ENCODE data around the gene HIVEP3.

The HIVEP3 gene

DNA sequence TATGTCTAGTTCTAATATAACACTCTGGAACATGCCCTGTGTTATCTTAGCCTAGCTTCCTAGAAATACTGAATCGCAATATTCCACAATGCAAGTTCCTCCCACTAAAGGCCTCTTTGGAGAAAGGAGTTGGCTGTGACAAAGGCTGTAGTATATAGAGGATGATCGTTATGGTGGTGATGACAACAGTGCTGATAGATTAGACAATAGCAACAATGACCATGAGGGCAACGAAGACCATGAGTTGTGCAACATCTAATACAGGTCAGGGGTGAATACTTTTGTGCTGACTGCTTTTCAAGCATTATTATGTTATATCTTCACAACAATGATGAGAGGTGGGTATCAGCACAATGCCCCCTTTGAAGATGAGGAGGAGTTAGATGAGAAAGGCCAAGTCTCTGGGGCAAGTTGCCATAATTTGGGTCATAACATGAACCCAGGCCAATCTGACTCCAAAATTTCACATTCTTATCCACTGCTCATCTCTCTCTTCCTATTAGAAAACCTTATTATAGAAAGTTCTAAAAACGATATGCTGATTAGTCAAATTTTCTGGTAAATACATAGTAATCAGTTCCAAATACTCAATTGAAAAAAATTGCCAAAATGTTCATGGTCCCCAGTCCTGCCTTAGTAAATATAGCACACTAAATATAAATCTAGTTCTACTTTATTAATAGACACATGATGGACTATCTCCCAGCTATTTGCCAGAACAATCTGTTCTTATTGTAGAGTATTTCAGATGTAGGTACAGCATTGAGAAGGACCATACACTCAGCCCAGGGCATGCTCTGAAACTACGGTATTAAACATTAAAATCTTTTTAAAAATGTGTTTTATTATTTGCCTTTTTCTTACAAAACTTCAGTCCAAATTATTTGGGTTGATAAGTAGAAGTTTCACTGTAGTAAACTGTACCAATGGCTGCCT lies 37.5 kb downstream of the HIVEP3 start:
- DNase-seq: no peak
- in situ Hi-C loops (cut with HindIII; ENCODE audit: low pct_ligation_motif_present, low pct_unique_long_range_greater_than_20kb, low sequenced_read_pairs): no loop called here

DNA sequence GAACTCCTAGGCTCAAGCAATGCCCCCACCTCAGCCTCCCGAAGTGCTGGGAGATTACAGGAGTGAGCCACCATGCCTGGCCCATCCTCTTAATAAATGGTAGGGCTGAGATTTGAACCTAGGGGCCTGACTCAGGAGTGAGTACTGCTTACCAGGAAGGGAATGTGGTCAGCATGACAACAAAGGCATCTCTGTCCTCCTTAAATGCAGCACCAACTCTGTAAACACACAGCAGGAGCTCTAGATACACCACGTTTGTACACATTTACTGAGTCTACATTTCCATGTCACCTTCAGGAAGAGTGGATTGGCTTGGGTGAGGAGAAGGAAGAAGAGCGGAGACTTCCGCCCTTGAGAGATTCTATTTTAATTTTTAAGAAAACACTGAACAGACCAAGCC lies 38.5 kb downstream of the HIVEP3 start:
- DNase-seq: no peak
- in situ Hi-C loops (cut with HindIII; ENCODE audit: low pct_ligation_motif_present, low pct_unique_long_range_greater_than_20kb, low sequenced_read_pairs): no loop called here

DNA sequence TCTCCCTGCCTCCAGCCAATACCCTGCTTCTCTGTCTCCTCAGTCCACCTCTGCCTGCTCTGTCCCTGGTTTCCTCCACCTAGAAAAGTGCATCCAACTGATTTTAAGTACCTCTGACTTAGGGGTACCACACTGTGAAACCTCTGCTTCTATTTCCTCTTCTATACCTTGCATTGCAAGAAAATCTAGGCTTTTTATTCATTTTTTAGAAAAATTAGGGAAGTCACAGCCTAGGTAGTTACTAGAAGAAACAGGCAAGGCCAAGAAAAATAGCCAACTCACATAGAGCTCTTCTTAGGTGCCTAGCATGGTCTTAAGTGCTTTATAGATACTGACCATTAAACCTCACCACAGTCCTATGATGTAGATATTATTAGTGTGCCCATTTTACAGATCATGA lies 39.1 kb downstream of the HIVEP3 start:
- in situ Hi-C loops (cut with HindIII; ENCODE audit: low pct_ligation_motif_present, low pct_unique_long_range_greater_than_20kb, low sequenced_read_pairs): no loop called here
- DNase-seq: no peak

DNA sequence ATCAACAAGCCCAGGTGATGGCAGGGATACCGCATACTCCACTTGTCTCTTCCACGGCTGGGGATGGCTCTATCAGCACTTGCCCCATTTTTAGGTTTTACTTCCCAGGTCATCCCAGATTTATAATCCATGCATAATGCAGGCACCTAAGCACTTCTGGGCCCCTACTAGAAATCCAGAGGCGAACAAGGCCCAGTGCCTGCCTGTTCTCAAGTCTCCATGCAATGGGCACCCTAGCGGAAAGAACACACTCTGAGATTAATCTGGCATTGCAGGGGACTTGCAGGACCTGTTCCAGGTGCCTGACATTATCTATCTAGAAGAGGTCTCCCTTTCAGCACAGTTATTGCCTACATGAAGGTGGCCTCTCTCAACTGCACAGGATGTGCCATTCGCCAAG lies 39.8 kb downstream of the HIVEP3 start:
- DNase-seq: no peak
- in situ Hi-C loops (cut with HindIII; ENCODE audit: low pct_ligation_motif_present, low pct_unique_long_range_greater_than_20kb, low sequenced_read_pairs): no loop called here

DNA sequence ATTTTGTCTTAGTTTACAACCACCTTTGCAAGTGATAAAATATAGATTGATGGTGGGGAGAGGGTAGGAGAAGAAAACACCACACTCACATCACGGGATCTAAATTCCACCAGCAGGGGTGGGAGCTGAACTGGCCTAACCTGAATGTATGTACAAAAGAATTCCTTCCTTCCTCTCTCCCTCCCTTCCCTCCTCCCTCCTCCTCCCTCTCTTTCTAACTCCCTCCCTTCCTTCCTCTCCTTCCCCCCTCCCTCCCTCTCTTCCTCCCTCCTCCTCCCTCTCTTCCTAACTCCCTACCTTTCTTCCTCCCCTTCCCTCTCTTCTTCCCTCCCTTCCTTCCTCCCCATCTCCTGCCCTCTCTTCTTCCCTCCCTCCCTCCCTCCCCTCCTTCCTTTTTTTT lies 40.2 kb downstream of the HIVEP3 start:
- in situ Hi-C loops (cut with HindIII; ENCODE audit: low pct_ligation_motif_present, low pct_unique_long_range_greater_than_20kb, low sequenced_read_pairs): no loop called here
- DNase-seq: no peak

DNA sequence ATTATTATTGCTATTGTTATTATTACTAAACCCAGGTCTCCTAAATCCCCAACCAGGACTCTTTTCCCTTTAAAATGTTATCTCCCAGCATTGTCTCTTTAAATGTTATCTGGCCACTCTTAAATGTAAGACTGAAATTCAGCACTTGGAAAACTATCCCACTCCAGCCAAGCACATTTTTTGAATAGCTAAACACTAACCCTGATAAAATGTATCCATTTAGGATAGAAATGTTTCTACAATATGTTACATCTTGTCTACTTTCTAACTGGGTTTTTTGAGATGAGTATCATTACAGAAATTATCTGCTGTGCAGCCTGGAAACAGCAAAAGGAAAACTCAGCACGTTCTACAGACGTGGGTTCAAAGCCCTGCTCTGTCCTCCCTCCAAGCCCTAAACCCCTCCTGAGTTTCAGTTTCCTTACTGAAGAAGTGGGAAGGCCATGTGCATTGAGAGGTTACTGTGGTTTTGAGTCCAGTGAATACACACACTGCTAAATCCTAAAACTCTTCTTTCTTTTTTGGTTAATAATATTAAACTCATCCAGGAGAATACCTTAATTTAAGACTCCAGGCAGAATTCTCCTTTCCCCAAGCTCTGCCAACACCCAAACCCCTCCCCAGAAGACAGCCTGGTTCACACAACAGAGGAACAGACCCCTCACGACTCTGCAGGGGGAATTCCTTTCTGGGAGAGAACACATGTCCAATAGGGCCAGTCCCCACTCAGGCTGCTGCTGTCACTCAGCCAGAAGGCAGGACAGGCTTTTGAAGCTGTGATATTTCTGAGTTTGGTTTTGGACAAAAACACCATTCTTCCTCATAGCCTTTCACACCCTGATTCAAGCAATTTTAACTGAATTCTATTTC lies 41.9 kb downstream of the HIVEP3 start:
- DNase-seq: no peak

DNA sequence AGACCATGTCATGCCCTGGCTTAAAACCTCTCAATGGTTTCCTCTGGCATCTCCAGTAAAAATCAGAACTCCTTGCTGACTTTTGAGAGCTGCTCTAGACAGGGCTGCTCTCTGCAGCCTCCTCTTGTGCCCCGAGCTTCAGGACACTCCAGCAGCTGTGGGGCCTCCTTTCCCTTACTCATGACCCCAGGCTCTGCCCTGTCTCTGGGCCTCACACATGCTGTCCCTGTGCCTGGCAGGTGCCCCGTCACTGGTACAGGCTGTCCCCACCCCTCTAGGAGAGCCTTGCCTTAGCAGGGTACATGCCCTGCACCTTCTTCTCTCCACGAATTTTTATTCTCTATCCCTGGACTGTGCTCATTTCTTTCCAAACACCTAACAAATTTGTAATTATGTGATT lies 43.2 kb downstream of the HIVEP3 start:
- no peak for DNase-seq
- in situ Hi-C loops (cut with HindIII; ENCODE audit: low pct_ligation_motif_present, low pct_unique_long_range_greater_than_20kb, low sequenced_read_pairs): no loop called here

More for the DNA sequence above, 41.9 kb downstream of the HIVEP3 start:
- in situ Hi-C loops (cut with HindIII; ENCODE audit: low pct_ligation_motif_present, low pct_unique_long_range_greater_than_20kb, low sequenced_read_pairs): no loop called here

DNA sequence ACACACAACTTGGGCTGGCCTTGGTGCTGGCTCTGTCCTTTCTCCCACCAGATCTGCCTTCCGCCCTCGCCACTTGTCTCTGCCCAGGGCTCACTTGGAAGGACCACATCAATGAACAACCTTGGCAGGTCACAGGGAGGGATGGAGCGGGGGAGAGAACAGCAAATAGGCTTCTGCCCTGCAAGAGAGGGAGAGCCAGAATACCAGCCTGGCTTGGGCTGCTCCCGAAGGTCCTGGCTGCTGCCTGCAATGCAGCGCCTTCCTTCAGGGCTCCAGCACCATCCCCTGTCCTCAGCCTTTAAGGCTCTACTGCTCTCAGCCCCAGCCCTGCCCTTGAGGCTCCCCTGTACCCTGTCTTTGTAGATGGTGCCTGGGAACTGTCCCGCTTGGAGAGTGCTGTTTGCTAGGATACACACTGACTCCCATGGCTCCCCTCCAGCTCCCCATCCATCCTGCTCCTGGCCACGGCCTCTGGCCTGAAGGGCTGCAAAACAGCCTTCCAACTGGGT lies 43.8 kb downstream of the HIVEP3 start:
- no peak for DNase-seq
- in situ Hi-C loops (cut with HindIII; ENCODE audit: low pct_ligation_motif_present, low pct_unique_long_range_greater_than_20kb, low sequenced_read_pairs): no loop called here

DNA sequence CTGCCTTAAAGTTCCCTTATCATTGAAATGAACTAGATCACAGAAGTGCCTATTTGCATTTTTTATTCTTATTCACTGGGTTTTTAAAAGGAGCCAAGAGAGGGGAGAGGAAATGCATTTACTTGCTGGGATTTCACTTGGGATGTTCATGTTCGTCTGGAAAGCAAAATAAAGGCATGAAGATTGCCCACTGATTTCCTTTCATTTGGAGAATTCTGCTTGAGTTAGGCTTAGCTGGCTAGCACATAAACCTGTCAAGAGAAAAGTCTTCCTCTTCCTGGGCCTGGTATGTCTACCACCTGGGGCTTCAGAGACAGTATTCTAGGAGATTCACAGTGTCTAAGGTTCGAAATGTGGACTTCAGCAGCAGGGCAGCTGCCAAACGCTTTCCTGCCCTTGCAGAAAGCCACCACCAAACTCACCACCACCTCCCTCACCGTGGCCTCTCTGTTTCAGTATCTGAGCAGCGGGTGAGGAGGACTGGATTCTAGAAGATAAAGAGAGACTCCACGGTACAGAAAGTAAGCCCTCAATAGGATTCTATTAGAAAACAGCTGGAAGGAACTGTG lies 44.5 kb downstream of the HIVEP3 start:
- in situ Hi-C loops (cut with HindIII; ENCODE audit: low pct_ligation_motif_present, low pct_unique_long_range_greater_than_20kb, low sequenced_read_pairs): no loop called here
- DNase-seq: no peak

DNA sequence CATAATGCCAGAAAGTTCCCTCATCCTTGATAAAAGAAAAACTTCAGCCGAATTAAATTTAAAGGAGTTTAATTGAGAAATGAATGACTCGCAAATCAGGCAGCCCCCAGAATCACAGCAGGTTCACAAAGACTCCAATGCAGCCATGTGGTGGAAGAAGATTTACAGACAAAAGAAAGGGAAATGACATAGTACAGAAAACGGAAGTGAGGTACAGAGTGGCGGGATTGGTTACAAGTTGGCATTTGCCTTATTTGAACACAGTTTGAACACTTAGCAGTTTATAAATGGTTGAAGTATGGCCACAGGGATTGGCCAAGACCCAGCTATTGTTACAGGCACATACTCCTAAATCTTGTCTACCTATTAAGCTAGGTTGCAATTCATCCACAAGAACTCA lies 46.6 kb downstream of the HIVEP3 start:
- no peak for DNase-seq
- in situ Hi-C loops (cut with HindIII; ENCODE audit: low pct_ligation_motif_present, low pct_unique_long_range_greater_than_20kb, low sequenced_read_pairs): no loop called here

DNA sequence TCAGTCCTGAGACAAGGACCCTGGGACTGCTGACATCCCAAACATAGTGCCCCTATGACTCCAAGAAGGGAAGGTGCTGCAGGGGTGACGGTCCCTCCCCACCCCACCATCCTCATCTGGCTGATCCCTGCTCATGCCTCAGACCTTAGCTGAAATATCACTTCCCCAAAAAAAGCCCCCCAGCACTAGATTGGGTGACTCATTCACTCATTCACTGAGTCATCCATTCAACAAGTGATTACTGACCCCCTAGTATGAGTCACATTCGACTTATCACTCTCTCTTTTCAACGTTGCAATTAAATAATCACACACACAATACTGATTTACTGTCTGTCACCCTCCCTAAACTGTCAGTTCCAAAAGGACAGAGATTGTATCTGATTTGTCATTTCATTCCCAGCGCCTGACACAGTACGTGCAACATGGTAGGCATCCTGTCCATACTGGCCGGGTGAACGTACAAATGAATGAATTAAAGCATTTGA lies 48.6 kb downstream of the HIVEP3 start:
- no peak for DNase-seq
- in situ Hi-C loops (cut with HindIII; ENCODE audit: low pct_ligation_motif_present, low pct_unique_long_range_greater_than_20kb, low sequenced_read_pairs): no loop called here

DNA sequence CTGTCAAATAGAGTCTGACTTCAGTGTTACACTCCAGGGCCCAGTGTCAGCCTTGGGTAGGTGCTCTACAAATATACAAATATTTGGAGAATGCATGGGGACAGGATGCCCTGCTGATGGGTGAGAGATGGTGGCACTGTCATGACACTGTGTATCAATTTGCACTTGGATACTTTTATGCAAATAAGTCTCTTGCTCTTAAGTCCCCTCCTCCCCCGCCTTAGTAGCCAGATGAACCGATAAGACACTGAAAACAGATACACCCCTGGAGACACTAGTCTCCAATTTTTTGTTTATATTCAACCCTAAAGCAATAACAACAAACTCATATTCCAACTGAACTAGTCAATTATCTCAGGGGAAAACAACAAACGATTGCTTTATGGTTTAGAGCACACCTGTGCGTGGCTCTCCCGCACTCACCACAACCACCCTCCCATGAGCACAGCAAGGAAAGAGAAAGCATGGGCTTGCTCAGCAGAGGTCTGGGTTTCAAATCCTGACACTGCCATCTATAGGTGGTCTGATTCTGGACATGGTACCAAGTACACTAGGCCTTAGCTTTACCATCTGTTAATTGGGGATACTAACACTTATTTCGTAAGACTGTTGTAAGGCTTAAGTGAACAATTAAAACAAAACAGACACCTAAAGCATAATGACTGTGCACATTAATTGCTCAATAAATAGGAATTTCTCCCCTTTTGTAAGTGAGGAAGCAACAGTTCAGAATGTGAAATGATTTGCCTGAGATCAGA lies 50.3 kb downstream of the HIVEP3 start:
- no peak for DNase-seq
- in situ Hi-C loops (cut with HindIII; ENCODE audit: low pct_ligation_motif_present, low pct_unique_long_range_greater_than_20kb, low sequenced_read_pairs): no loop called here

DNA sequence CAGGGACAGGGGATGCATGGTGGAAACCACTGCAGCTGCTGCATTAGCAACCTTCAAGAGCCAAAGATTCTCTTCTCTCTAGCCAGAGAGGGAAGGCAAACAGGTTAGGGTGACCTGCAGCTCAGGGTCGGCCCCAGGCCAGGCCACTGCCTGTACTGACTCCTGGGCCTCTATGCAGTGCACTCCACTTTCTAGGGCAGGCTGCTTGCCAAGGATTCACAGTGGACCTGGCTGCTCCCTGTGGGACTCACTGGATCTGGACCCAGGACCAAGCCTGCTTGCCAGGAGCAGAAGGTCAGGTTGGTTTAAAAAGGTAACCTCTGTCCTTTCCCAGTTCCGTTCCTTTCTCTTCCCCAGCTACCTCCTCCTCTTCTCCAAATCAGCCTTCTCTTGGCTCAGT lies 52.4 kb downstream of the HIVEP3 start:
- in situ Hi-C loops (cut with HindIII; ENCODE audit: low pct_ligation_motif_present, low pct_unique_long_range_greater_than_20kb, low sequenced_read_pairs): no loop called here
- no peak for DNase-seq

DNA sequence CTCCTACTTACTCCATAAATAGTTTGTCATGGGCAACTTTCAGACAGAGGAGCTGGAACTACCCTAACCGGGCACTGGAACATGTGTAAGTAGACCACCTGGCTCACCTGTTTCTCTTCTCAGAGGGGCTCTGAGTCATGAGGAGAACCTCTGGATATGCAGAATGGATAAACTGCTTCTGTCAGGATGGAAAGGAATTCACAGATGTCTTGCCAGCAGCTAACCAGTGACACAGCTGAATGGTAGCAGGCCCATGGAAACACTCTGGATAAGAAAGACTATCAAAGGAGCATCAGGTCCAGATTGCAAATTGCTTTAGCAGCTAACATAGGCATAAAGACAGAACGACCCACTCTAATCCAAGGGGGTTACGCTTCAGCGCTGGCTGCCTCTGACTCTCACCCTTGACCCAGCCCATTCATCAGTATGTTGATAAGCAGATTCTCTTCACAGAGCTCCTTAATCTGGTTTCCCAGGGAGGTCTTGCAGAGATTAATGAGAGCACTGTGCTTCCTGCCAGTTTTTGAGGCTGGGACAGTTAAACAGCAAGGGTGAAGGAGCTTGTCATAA lies 54.2 kb downstream of the HIVEP3 start:
- DNase-seq: no peak
- in situ Hi-C loops (cut with HindIII; ENCODE audit: low pct_ligation_motif_present, low pct_unique_long_range_greater_than_20kb, low sequenced_read_pairs): no loop called here

DNA sequence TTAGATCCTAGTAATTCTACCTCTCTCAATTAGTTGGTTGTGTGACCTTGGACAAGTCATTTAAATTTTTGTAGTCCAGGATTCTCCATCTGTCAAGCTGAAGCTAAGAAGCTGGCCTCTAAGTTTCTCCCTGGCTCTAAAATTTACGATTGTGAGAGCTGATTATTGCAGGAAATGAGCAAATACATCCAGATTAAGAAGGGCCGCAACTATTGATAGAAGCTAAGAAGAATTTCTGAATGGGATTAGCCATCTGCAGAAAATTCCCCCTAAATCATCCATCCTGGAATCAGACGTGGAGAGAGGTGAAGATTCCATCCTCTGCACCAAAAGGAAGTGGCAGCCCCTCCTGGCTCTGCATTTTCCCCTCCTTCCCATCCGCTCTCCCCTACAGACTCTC lies 55.0 kb downstream of the HIVEP3 start:
- in situ Hi-C loops (cut with HindIII; ENCODE audit: low pct_ligation_motif_present, low pct_unique_long_range_greater_than_20kb, low sequenced_read_pairs): no loop called here
- no peak for DNase-seq

DNA sequence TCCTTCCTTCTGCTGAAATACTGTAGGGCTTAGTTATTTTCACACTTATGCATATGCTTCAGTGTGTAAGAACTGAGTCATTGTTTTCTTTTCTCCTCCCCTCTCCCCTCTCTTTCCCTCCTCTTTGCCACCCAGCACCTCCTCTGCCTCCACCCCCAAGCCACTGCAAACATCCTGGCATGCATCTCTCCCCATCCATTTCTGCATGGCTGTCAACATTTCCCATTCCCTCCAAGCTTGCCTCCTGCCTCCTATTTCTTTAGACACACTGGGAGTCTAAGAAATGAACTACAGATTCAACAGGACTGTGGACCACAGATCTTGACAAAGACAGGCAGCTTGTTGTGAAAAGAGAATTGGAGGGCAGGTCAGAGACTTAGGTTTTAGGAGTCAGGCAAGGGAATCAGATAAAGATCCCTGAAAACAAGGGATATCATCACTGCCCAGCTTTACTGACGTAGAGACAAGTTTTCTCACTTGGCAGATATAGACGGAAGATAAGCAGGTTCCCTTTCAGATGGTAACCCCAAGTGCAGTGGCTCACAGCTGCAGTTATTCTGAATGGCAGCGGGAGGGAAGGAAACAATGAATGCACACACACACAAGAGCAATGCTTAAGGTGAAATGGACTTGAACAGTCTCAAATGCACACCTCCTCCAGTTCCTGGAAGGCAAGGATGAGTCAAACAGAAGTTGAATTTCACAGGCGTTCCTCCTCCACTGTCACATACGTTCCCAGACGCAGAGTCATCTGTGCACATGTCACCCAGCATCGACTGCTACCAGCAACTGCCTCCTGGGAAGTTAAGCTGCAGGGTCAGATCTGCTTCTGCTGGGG lies 56.1 kb downstream of the HIVEP3 start:
- in situ Hi-C loops (cut with HindIII; ENCODE audit: low pct_ligation_motif_present, low pct_unique_long_range_greater_than_20kb, low sequenced_read_pairs): no loop called here
- peak; percentile 43 for DNase-seq
